ENCODE data around the gene OR5AC2. TPM values are rescaled to one million over a fixed set of nuclear protein-coding genes. Genes with fewer than 3 reads are reported as not detected.

Gene OR5AC2
- total and polyA plus RNA-seq, 4 donors = not detected

DNA sequence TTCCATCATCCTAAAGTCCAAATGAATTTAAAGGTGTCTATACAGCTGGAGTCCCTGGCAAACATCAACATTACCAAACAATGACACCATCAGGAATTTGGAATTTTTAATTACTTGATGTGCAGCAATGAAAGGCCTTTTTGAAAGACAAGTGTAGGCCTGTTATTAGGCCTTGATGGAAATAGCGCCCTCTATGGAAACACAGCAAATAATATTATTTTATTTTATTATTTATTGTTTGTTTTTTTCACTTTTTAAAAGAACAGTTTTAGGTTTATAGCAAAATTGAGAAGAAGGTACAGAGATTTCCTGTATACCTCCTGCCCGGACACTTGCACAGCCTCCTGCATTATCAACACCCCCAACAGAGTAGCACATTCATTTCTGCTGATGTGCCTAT lies 18.1 kb upstream of the OR5AC2 start:
- Histone ChIP-seq H3K4me1 (ENCODE audit: control insufficient read depth in 5 of 5, insufficient read depth in 5 of 5, low read length in 5 of 5) (no peaks in the 10 kb centered on the region), H3K4me3 (no peak overlapping the region), H3K9ac (ENCODE audit: insufficient read depth in 1 of 2, low read length in 2 of 2) (no peak overlapping the region), H3K27me3 (ENCODE audit: control insufficient read depth in 3 of 3, insufficient read depth in 3 of 3, low read length in 2 of 3) (no peaks in the 10 kb centered on the region), H3K27ac (ENCODE audit: low read depth in 1 of 2, low read length in 1 of 2) (no peak overlapping the region), H3K36me3 (ENCODE audit: control insufficient read depth in 4 of 4, insufficient read depth in 4 of 4, low read length in 4 of 4) (no peaks in the 10 kb centered on the region), H3K9me3 (ENCODE audit: control insufficient read depth in 4 of 4, insufficient read depth in 3 of 4, low read length in 3 of 4) (no peaks in the 10 kb centered on the region)
- TF ChIP-seq, protein P1, sequence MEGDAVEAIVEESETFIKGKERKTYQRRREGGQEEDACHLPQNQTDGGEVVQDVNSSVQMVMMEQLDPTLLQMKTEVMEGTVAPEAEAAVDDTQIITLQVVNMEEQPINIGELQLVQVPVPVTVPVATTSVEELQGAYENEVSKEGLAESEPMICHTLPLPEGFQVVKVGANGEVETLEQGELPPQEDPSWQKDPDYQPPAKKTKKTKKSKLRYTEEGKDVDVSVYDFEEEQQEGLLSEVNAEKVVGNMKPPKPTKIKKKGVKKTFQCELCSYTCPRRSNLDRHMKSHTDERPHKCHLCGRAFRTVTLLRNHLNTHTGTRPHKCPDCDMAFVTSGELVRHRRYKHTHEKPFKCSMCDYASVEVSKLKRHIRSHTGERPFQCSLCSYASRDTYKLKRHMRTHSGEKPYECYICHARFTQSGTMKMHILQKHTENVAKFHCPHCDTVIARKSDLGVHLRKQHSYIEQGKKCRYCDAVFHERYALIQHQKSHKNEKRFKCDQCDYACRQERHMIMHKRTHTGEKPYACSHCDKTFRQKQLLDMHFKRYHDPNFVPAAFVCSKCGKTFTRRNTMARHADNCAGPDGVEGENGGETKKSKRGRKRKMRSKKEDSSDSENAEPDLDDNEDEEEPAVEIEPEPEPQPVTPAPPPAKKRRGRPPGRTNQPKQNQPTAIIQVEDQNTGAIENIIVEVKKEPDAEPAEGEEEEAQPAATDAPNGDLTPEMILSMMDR (IDR thresholded peaks at IDR 0.05; ENCODE audit: control extremely low read depth, extremely low read depth) = no peak
- DNase-seq (no peak), ATAC-seq (ENCODE audit: insufficient read depth, low FRiP score) (no peak)
- WGBS, 2 donors = 52 to 62% methylated on average over 2 of the region's 2 CpGs

DNA sequence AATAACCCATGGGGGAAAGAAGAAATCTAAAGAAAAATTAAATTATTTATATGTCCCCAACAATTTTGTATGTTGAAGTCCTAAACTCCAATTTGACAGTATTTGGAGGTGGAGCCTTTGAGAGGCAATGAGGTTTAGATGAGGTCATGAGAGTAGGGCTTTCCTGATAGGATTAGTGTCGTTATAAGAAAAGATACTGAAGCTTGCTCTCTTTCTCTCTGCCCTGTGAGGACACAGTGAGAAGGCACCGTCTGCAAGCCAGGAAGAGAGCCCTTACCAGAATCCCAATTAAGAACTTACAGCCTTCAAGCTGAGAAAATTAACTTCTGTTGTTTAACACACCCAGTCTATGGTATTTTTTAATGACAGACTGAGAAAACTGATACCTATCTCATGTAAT lies 16.1 kb upstream of the OR5AC2 start:
- DNase-seq (no peak), ATAC-seq (ENCODE audit: insufficient read depth, low FRiP score) (no peak)
- TF ChIP-seq, protein P1 (IDR thresholded peaks at IDR 0.05; ENCODE audit: control extremely low read depth, extremely low read depth) = no peak
- no peaks in the 10 kb centered on the region for H3K36me3 ChIP-seq (ENCODE audit: control insufficient read depth in 4 of 4, insufficient read depth in 4 of 4, low read length in 4 of 4)
- H3K9me3 ChIP-seq (ENCODE audit: control insufficient read depth in 4 of 4, insufficient read depth in 3 of 4, low read length in 3 of 4) = no peaks in the 10 kb centered on the region
- H3K4me1 ChIP-seq (ENCODE audit: control insufficient read depth in 5 of 5, insufficient read depth in 5 of 5, low read length in 5 of 5) = no peaks in the 10 kb centered on the region
- no peak overlapping the region for H3K4me3 ChIP-seq
- H3K27ac ChIP-seq (ENCODE audit: low read depth in 1 of 2, low read length in 1 of 2) = no peak overlapping the region
- H3K27me3 ChIP-seq (ENCODE audit: control insufficient read depth in 3 of 3, insufficient read depth in 3 of 3, low read length in 2 of 3) = no peaks in the 10 kb centered on the region
- H3K9ac ChIP-seq (ENCODE audit: insufficient read depth in 1 of 2, low read length in 2 of 2) = no peak overlapping the region
- WGBS, 2 donors = 37 to 49% methylated on average over 2 of the region's 2 CpGs

DNA sequence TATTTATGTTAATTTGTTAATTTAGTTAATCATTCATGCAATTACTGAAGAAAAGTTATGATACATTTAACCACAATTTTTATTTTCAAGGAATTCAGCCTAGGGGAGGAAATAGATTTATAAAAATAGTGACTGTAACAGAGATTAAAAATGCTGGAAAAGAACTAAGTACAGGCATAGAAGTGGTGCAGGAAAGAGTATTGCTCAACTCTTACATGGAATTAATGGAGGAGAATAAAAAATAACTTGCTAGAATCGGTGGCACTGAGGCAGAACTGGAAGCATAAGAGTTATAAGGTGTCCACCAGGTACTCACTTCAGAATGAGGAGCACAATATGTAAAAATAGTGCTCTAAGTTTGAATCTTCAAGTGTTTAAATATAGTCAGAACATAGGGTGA lies 13.5 kb upstream of the OR5AC2 start:
- Histone ChIP-seq H3K27me3 (ENCODE audit: control insufficient read depth in 3 of 3, insufficient read depth in 3 of 3, low read length in 2 of 3) (no peaks in the 10 kb centered on the region), H3K4me3 (no peak overlapping the region), H3K27ac (ENCODE audit: low read depth in 1 of 2, low read length in 1 of 2) (no peak overlapping the region), H3K4me1 (ENCODE audit: control insufficient read depth in 5 of 5, insufficient read depth in 5 of 5, low read length in 5 of 5) (no peaks in the 10 kb centered on the region), H3K9ac (ENCODE audit: insufficient read depth in 1 of 2, low read length in 2 of 2) (no peak overlapping the region), H3K9me3 (ENCODE audit: control insufficient read depth in 4 of 4, insufficient read depth in 3 of 4, low read length in 3 of 4) (no peaks in the 10 kb centered on the region), H3K36me3 (ENCODE audit: control insufficient read depth in 4 of 4, insufficient read depth in 4 of 4, low read length in 4 of 4) (no peaks in the 10 kb centered on the region)
- 24 to 59% methylated on average over 1 of the region's 1 CpG for WGBS, 2 donors
- TF ChIP-seq, protein P1 (IDR thresholded peaks at IDR 0.05; ENCODE audit: control extremely low read depth, extremely low read depth) = no peak
- ATAC-seq (ENCODE audit: insufficient read depth, low FRiP score) = no peak
- no peak for DNase-seq

DNA sequence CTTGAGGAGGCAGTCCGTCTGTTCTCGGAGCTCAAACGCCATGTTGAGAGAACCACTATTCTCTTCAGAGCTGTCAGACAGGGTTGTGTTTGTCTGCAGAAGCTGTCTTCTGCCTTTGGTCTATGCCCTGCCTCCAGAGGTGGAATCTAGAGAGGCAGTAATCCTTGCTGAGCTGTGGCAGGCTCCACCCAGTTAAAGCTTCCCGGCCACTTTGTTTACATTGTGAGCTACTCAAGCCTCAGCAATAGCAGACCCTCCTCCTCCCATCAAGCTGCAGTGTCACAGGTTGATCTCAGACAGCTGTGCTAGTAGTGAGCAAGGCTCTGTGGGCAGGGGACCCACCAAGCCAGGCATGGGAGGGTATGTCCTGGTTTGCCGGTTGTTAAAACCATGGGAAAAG lies 8.9 kb downstream of the OR5AC2 start:
- no peak overlapping the region for H3K27ac ChIP-seq (ENCODE audit: low read depth in 1 of 2, low read length in 1 of 2)
- WGBS, 2 donors = 68 to 73% methylated on average over 5 of the region's 5 CpGs
- H3K36me3 ChIP-seq (ENCODE audit: control insufficient read depth in 4 of 4, insufficient read depth in 4 of 4, low read length in 4 of 4) = no peaks in the 10 kb centered on the region
- TF ChIP-seq, protein P1 (IDR thresholded peaks at IDR 0.05; ENCODE audit: control extremely low read depth, extremely low read depth) = no peak
- H3K9ac ChIP-seq (ENCODE audit: insufficient read depth in 1 of 2, low read length in 2 of 2) = no peak overlapping the region
- no peak for ATAC-seq (ENCODE audit: insufficient read depth, low FRiP score)
- peak in 1 of 3 donors; percentile 0 for DNase-seq
- H3K9me3 ChIP-seq (ENCODE audit: control insufficient read depth in 4 of 4, insufficient read depth in 3 of 4, low read length in 3 of 4) = peaks cover 0 to 6% (median 0%) of the 10 kb centered on the region in 4 donors
- H3K4me1 ChIP-seq (ENCODE audit: control insufficient read depth in 5 of 5, insufficient read depth in 5 of 5, low read length in 5 of 5) = no peaks in the 10 kb centered on the region
- H3K27me3 ChIP-seq (ENCODE audit: control insufficient read depth in 3 of 3, insufficient read depth in 3 of 3, low read length in 2 of 3) = no peaks in the 10 kb centered on the region
- H3K4me3 ChIP-seq = no peak overlapping the region
